HG02973 (cell line): ENCODE results near the gene GPT2.
"Not testable (repeated sequence)": the region's sequence is repeated elsewhere in the genome, so short reads cannot be mapped to it uniquely, and the experiment has no call there.

Experiments
- ATAC-seq: cut with Tn5 transposase; IDR thresholded peaks from one replicate; pipeline ENCODE4 v1.9.1; 2021; ENCODE audit warnings: moderate library complexity; ENCODE audit not compliant: unreplicated experiment

GPT2 gene

GRCh38 chr16:46862555-46863447 is 21.4 kb upstream of the GPT2 start:
- ATAC-seq: no peak

- no peak for ATAC-seq
Measured at GRCh38 chr16:46866286-46866685, 17.9 kb upstream of the GPT2 start.

GRCh38 chr16:46867486-46867885 is 16.7 kb upstream of the GPT2 start:
- not testable (repeated sequence) for ATAC-seq

- ATAC-seq: not testable (repeated sequence)
Measured at GRCh38 chr16:46868891-46869290, 15.3 kb upstream of the GPT2 start.

GRCh38 chr16:46871597-46871996 is 12.6 kb upstream of the GPT2 start:
- ATAC-seq: no peak

GRCh38 chr16:46873201-46873600 is 11.0 kb upstream of the GPT2 start:
- no peak for ATAC-seq

- no peak for ATAC-seq
Measured at GRCh38 chr16:46875243-46875642, 8.9 kb upstream of the GPT2 start.

GRCh38 chr16:46882304-46882939 is 1.7 kb upstream of the GPT2 start:
- ATAC-seq: no peak

GRCh38 chr16:46882940-46883307 is 1.2 kb upstream of the GPT2 start:
- ATAC-seq: no peak

GRCh38 chr16:46883353-46883689 is 841 bp upstream of the GPT2 start:
- ATAC-seq: no peak

GRCh38 chr16:46884513-46885293 is 541 bp downstream of the GPT2 start:
- no peak for ATAC-seq

GRCh38 chr16:46885960-46886763 is 2.0 kb downstream of the GPT2 start:
- ATAC-seq: no peak

- ATAC-seq: no peak
Measured at GRCh38 chr16:46886764-46887523, 2.8 kb downstream of the GPT2 start.

- no peak for ATAC-seq
Measured at GRCh38 chr16:46887524-46887854, 3.3 kb downstream of the GPT2 start.

- no peak for ATAC-seq
Measured at GRCh38 chr16:46889245-46889941, 5.2 kb downstream of the GPT2 start.

- ATAC-seq: no peak
Measured at GRCh38 chr16:46889942-46890300, 5.8 kb downstream of the GPT2 start.

GRCh38 chr16:46891910-46892309 is 7.7 kb downstream of the GPT2 start:
- no peak for ATAC-seq

GRCh38 chr16:46894036-46894672 is 10.0 kb downstream of the GPT2 start:
- no peak for ATAC-seq
